Left lung (tissue), 10 donors: Measurements from ENCODE around the gene NRN1L. TPM values are rescaled to one million over a fixed set of nuclear protein-coding genes. Genes with fewer than 3 reads are reported as not detected.
A peak's percentile ranks its signal among the peaks of the same experiment; 100 is the strongest.

Source experiments
- ATAC-seq: fragments of 200-7000 bp; cut with Tn5 transposase; one replicate; pipeline ENCODE4 v1.9.1; 2020; ENCODE audit warnings: moderate library complexity
- DNase-seq, 4 donors: peaks; one replicate each; pipeline ENCODE4 v3.0.0-alpha.2; 2013 to 2020
- H3K27ac ChIP-seq, 2 donors: fragments of 200-600 bp; sonication (generic) in 1 of 2; one replicate each; pipeline versions ENCODE4 v1.5.0 to v1.8.0; 2020 to 2021
- H3K27me3 ChIP-seq, 2 donors: fragments of 200-600 bp; sonication (generic) in 1 of 2; one replicate each; pipeline versions ENCODE4 v1.5.0 to v1.8.0; 2020 to 2021
- H3K36me3 ChIP-seq, 2 donors: fragments of 200-600 bp; sonication (generic) in 1 of 2; one replicate each; pipeline versions ENCODE4 v1.5.0 to v1.8.0; 2020 to 2021
- H3K4me1 ChIP-seq, 2 donors: fragments of 200-600 bp; one replicate each; pipeline ENCODE4 v1.8.0; 2021
- H3K4me3 ChIP-seq, 2 donors: fragments of 200-600 bp; sonication (generic) in 1 of 2; one replicate each; pipeline versions ENCODE4 v1.5.0 to v1.8.0; 2020 to 2021; ENCODE audit warnings: mild to moderate bottlenecking in 1 of 2
- H3K9me3 ChIP-seq, 2 donors: fragments of 200-600 bp; sonication (generic) in 1 of 2; one replicate each; pipeline versions ENCODE4 v1.5.0 to v1.8.0; 2020 to 2021
- CTCF ChIP-seq, 2 donors: fragments of 200-600 bp; sonication (generic) in 1 of 2; IDR thresholded peaks; one replicate each; pipeline versions ENCODE4 v1.5.0 to v1.8.0; 2021; ENCODE audit warnings: antibody characterized with exemption in 2 of 2
- intact Hi-C, 2 donors: fragments of 100-400 bp; cut with DNase I; formaldehyde crosslinking; loops; one replicate each; pipeline versions ENCODE4 v1.11.2 to v1.14.2; 2022
- polyA plus RNA-seq, 6 donors: library from polyadenylated mRNA; unstranded; fragments of 120-200 nt; gene quantifications; one replicate each; pipeline ENCODE4 v1.2.1, GENCODE V29; 2013; ENCODE audit not compliant: insufficient read length in 6 of 6
- total RNA-seq, 2 donors: library from RNA; stranded (reverse); fragmentation: NEBNext Ultra II Directional; extraction: Animal tissue kit (Norgen Biotek cat#: 25700); gene quantifications; one replicate each; pipeline ENCODE4 v1.2.1, GENCODE V29; 2021
- donor health status: DM: no; HTN: yes; CAD: no.
- donor health status: DM: no; HTN: no; CAD: no.

The NRN1L gene
- total and polyA plus RNA-seq, 8 donors, result 1.1 to 2.6 (median 1.9) TPM; not detected in 1

GRCh38 chr16:67928561-67929364, 44.1 kb downstream of the NRN1L start:
- H3K36me3 ChIP-seq, result peaks cover 0 to 61% of the 10 kb centered on the region in 2 donors
- peak; percentile 73 to 85 for TF ChIP-seq CTCF (IDR thresholded peaks at IDR 0.05)
- no peaks in the 10 kb centered on the region for H3K9me3 ChIP-seq
- H3K4me1 ChIP-seq, result peaks cover 0 to 17% of the 10 kb centered on the region in 2 donors
- intact Hi-C loops, result loop anchor here in 1 of 2 donors (5.0 to 10.0 kb wide), 3 partner anchors 46 to 254 kb away; partner anchors contain the start of gene NRN1L
- no peak overlapping the region for H3K27ac ChIP-seq
- no peak overlapping the region for H3K4me3 ChIP-seq
- H3K27me3 ChIP-seq, result no peaks in the 10 kb centered on the region
- peak; percentile 79 for ATAC-seq
- DNase-seq, result peak; percentile 37 to 90 (median 66)

GRCh38 chr16:67930191-67930590, 45.5 kb downstream of the NRN1L start:
- no peak for TF ChIP-seq CTCF (IDR thresholded peaks at IDR 0.05)
- H3K4me1 ChIP-seq, result peaks cover 0 to 26% of the 10 kb centered on the region in 2 donors
- intact Hi-C loops, result no loop called here
- peaks cover 0 to 75% of the 10 kb centered on the region in 2 donors for H3K36me3 ChIP-seq
- no peak overlapping the region for H3K27ac ChIP-seq
- H3K27me3 ChIP-seq, result no peaks in the 10 kb centered on the region
- DNase-seq (no peak), ATAC-seq (no peak)
- H3K4me3 ChIP-seq, result no peak overlapping the region
- no peaks in the 10 kb centered on the region for H3K9me3 ChIP-seq

- ATAC-seq (no peak), DNase-seq (no peak)
- Histone ChIP-seq H3K27ac (no peak overlapping the region), H3K4me1 (peaks cover 0 to 26% of the 10 kb centered on the region in 2 donors), H3K27me3 (no peaks in the 10 kb centered on the region), H3K9me3 (no peaks in the 10 kb centered on the region), H3K4me3 (no peak overlapping the region), H3K36me3 (peaks cover 0 to 77% of the 10 kb centered on the region in 2 donors)
- intact Hi-C loops, result no loop called here
- no peak for TF ChIP-seq CTCF (IDR thresholded peaks at IDR 0.05)
Measured at GRCh38 chr16:67930678-67931211, 46.1 kb downstream of the NRN1L start.

- Histone ChIP-seq H3K4me3 (no peak within 1 kb of the TSS), H3K36me3 (peaks cover 0 to 77% of the 10 kb centered on the region in 2 donors), H3K4me1 (peaks cover under 1 to 18% of the 10 kb centered on the region in 2 donors), H3K9me3 (no peaks in the 10 kb centered on the region), H3K27me3 (no peaks in the 10 kb centered on the region), H3K27ac (no peak within 1 kb of the TSS)
- intact Hi-C loops, result no loop called here
- ATAC-seq (no peak), DNase-seq (no peak)
- TF ChIP-seq CTCF (IDR thresholded peaks at IDR 0.05), result no peak
Measured at GRCh38 chr16:67931712-67932461, 47.2 kb downstream of the NRN1L start, which contains the start of gene CTRL. TSS of gene CTRL (minus strand) at chr16:67931862. CDS start at chr16:67931852, 10 bp downstream.

GRCh38 chr16:67932462-67932840, 47.8 kb downstream of the NRN1L start:
- Histone ChIP-seq H3K36me3 (peaks cover 0 to 74% of the 10 kb centered on the region in 2 donors), H3K4me1 (peaks cover 6 to 23% of the 10 kb centered on the region in 2 donors), H3K4me3 (no peak overlapping the region), H3K9me3 (no peaks in the 10 kb centered on the region), H3K27me3 (no peaks in the 10 kb centered on the region), H3K27ac (no peak overlapping the region)
- DNase-seq (no peak), ATAC-seq (no peak)
- no peak for TF ChIP-seq CTCF (IDR thresholded peaks at IDR 0.05)
- intact Hi-C loops, result no loop called here
